K562 (cell line): ENCODE results near the gene CARM1. TPM values are rescaled to one million over a fixed set of nuclear protein-coding genes. Genes with fewer than 3 reads are reported as not detected.

Source experiments
- CXXC5 ChIP-seq: fragments of 250-450 bp; sonication (Bioruptor Pico); IDR thresholded peaks from 2 replicates; pipeline ENCODE4 v1.8.0; 2022; ENCODE audit warnings: inconsistent platforms, mild to moderate bottlenecking, moderate library complexity
- EHMT2 ChIP-seq: fragments of 450-650 bp; IDR thresholded peaks from 2 replicates; pipeline ENCODE4 v1.6.1; 2018; ENCODE audit warnings: antibody characterized with exemption
- RB1 ChIP-seq: fragments of 450-650 bp; IDR thresholded peaks from 2 replicates; pipeline ENCODE4 v1.6.1; 2017; ENCODE audit warnings: low read depth, mild to moderate bottlenecking
- SNRNP70 ChIP-seq: fragments of 200-400 bp; formaldehyde crosslinking; optimal IDR thresholded peaks from 2 replicates; pipeline ENCODE3; 2017; ENCODE audit warnings: low read depth, low read length
- XRCC4 ChIP-seq: IDR thresholded peaks from one replicate; pipeline ENCODE4 v1.6.1; 2011; ENCODE audit not compliant: insufficient read depth, insufficient read length; ENCODE audit errors: extremely low read depth
- ZNF316 ChIP-seq: fragments of 450-650 bp; IDR thresholded peaks from 2 replicates; pipeline ENCODE4 v1.6.1; 2016
- ZNF780A ChIP-seq: fragments of 250-450 bp; sonication (Bioruptor Pico); IDR thresholded peaks from 2 replicates; pipeline ENCODE4 v1.5.0; 2021; ENCODE audit warnings: mild to moderate bottlenecking
- polyA plus RNA-seq, 8 experiments: library from polyadenylated mRNA; depleted of rRNA in 4 of 8; stranded (reverse) in 5 of 8; unstranded in 3 of 8; fragments of >200 nt; fragmentation: Nextera tagmentation in 2 of 8; fragmentation: Illumina TruSeq in 1 of 8; extraction: Ambion mirVana in 2 of 8; extraction: Trizol in 1 of 8; gene quantifications; 2 replicates each; pipeline versions ENCODE4 v1.2.1 to v1.2.3, GENCODE V29; 2011 to 2014; ENCODE audit warnings: inconsistent platforms in 1 of 8, missing spikeins in 1 of 8
- total RNA-seq, 7 experiments: library from RNA; depleted of rRNA in 6 of 7; stranded (reverse); fragments of >200 nt in 6 of 7; fragmentation: Illumina TruSeq in 2 of 7; extraction: Trizol in 2 of 7; gene quantifications; 2 replicates each; pipeline versions ENCODE4 v1.2.1 to v1.2.3, GENCODE V29; 2011 to 2021; ENCODE audit warnings: low replicate concordance in 1 of 7
- TF ChIP-seq, protein P1 (sequence below): fragments of 200-800 bp; sonication (Bioruptor generic); IDR thresholded peaks from 2 replicates; pipeline ENCODE4 v1.6.1; 2017; ENCODE audit warnings: missing genetic modification characterization, missing compliant biosample characterization
- TF ChIP-seq, protein P2 (sequence below): fragments of 450-650 bp; IDR thresholded peaks from 2 replicates; pipeline ENCODE4 v1.6.1; 2016; ENCODE audit warnings: low read depth, mild to moderate bottlenecking, moderate library complexity
- TF ChIP-seq, protein P3 (sequence below): fragments of 450-650 bp; IDR thresholded peaks from 2 replicates; pipeline ENCODE4 v1.7.0; 2016; ENCODE audit warnings: borderline replicate concordance
- TF ChIP-seq, protein P4 (sequence below): fragments of 250-450 bp; sonication (Bioruptor Pico); IDR thresholded peaks from 2 replicates; pipeline ENCODE4 v1.5.0; 2020; ENCODE audit warnings: mild to moderate bottlenecking, borderline replicate concordance
- TF ChIP-seq, protein P5 (sequence below): fragments of 150-350 bp; IDR thresholded peaks from 2 replicates; pipeline ENCODE4 v1.6.1; 2014; ENCODE audit warnings: low read depth, mild to moderate bottlenecking, low read length, borderline replicate concordance
- TF ChIP-seq, protein P6 (sequence below): sonication (generic); formaldehyde crosslinking; IDR thresholded peaks from 2 replicates; pipeline ENCODE4 v1.8.1; 2022; ENCODE audit warnings: missing genetic modification reagents

Gene CARM1
- total and polyA plus RNA-seq, 9 of the 15 experiments (the other 6 are each of a cell fraction or from before 2014, with no cell fraction given): 0.36 to 86.0 (median 29.7) TPM

DNA sequence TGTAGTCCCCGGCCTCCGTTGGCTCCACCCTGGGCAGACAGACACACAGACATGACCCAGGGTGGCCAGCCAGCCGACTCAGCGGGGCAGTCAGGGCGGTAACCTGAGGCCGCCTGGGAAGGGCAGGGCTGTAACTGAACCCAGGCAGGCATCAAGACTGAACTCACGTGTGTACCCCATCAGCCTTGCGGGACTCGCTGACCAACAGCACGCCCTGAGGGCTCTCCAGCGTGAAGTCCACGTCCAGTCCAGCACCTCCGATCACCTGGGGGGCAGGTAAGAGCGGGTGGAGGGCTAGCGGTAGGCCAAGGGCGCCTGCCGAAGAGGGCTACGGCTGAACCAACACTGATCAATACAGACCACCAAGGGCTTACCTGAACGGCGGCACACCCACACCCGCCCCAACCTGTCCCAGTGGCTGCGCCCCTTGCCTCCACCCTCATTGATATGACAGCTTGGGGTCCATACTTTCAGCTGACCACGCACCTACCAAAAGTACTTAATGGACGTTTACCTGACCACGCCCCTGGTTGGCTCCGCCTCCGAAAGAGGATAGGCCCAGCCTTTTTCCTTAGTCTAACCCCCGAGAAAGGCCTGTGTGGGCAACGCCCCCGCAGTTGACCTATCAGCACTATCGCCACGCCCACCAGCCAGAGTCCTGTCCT, 36.1 kb upstream of the CARM1 start (continued):
- no peak for TF ChIP-seq EHMT2
- TF ChIP-seq RB1: no peak
- no peak for TF ChIP-seq CXXC5 (CRISPR knock-in tag)
- TF ChIP-seq, protein P1, sequence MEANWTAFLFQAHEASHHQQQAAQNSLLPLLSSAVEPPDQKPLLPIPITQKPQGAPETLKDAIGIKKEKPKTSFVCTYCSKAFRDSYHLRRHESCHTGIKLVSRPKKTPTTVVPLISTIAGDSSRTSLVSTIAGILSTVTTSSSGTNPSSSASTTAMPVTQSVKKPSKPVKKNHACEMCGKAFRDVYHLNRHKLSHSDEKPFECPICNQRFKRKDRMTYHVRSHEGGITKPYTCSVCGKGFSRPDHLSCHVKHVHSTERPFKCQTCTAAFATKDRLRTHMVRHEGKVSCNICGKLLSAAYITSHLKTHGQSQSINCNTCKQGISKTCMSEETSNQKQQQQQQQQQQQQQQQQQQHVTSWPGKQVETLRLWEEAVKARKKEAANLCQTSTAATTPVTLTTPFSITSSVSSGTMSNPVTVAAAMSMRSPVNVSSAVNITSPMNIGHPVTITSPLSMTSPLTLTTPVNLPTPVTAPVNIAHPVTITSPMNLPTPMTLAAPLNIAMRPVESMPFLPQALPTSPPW (CRISPR knock-in tag): no peak
- TF ChIP-seq, protein P2, sequence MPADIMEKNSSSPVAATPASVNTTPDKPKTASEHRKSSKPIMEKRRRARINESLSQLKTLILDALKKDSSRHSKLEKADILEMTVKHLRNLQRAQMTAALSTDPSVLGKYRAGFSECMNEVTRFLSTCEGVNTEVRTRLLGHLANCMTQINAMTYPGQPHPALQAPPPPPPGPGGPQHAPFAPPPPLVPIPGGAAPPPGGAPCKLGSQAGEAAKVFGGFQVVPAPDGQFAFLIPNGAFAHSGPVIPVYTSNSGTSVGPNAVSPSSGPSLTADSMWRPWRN: no peak
- TF ChIP-seq, protein P3, sequence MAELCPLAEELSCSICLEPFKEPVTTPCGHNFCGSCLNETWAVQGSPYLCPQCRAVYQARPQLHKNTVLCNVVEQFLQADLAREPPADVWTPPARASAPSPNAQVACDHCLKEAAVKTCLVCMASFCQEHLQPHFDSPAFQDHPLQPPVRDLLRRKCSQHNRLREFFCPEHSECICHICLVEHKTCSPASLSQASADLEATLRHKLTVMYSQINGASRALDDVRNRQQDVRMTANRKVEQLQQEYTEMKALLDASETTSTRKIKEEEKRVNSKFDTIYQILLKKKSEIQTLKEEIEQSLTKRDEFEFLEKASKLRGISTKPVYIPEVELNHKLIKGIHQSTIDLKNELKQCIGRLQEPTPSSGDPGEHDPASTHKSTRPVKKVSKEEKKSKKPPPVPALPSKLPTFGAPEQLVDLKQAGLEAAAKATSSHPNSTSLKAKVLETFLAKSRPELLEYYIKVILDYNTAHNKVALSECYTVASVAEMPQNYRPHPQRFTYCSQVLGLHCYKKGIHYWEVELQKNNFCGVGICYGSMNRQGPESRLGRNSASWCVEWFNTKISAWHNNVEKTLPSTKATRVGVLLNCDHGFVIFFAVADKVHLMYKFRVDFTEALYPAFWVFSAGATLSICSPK: no peak
- TF ChIP-seq ZNF780A (CRISPR knock-in tag): peak; percentile 31; the same call in 1 of the 2 replicates
- TF ChIP-seq, protein P4, sequence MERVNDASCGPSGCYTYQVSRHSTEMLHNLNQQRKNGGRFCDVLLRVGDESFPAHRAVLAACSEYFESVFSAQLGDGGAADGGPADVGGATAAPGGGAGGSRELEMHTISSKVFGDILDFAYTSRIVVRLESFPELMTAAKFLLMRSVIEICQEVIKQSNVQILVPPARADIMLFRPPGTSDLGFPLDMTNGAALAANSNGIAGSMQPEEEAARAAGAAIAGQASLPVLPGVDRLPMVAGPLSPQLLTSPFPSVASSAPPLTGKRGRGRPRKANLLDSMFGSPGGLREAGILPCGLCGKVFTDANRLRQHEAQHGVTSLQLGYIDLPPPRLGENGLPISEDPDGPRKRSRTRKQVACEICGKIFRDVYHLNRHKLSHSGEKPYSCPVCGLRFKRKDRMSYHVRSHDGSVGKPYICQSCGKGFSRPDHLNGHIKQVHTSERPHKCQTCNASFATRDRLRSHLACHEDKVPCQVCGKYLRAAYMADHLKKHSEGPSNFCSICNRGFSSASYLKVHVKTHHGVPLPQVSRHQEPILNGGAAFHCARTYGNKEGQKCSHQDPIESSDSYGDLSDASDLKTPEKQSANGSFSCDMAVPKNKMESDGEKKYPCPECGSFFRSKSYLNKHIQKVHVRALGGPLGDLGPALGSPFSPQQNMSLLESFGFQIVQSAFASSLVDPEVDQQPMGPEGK (CRISPR knock-in tag): 0 out of 2 replicates have a peak, but pooled peaks have one; percentile 29
- TF ChIP-seq SNRNP70: peak; percentile 68
- TF ChIP-seq, protein P5, sequence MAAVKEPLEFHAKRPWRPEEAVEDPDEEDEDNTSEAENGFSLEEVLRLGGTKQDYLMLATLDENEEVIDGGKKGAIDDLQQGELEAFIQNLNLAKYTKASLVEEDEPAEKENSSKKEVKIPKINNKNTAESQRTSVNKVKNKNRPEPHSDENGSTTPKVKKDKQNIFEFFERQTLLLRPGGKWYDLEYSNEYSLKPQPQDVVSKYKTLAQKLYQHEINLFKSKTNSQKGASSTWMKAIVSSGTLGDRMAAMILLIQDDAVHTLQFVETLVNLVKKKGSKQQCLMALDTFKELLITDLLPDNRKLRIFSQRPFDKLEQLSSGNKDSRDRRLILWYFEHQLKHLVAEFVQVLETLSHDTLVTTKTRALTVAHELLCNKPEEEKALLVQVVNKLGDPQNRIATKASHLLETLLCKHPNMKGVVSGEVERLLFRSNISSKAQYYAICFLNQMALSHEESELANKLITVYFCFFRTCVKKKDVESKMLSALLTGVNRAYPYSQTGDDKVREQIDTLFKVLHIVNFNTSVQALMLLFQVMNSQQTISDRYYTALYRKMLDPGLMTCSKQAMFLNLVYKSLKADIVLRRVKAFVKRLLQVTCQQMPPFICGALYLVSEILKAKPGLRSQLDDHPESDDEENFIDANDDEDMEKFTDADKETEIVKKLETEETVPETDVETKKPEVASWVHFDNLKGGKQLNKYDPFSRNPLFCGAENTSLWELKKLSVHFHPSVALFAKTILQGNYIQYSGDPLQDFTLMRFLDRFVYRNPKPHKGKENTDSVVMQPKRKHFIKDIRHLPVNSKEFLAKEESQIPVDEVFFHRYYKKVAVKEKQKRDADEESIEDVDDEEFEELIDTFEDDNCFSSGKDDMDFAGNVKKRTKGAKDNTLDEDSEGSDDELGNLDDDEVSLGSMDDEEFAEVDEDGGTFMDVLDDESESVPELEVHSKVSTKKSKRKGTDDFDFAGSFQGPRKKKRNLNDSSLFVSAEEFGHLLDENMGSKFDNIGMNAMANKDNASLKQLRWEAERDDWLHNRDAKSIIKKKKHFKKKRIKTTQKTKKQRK: no peak
- TF ChIP-seq, protein P6, sequence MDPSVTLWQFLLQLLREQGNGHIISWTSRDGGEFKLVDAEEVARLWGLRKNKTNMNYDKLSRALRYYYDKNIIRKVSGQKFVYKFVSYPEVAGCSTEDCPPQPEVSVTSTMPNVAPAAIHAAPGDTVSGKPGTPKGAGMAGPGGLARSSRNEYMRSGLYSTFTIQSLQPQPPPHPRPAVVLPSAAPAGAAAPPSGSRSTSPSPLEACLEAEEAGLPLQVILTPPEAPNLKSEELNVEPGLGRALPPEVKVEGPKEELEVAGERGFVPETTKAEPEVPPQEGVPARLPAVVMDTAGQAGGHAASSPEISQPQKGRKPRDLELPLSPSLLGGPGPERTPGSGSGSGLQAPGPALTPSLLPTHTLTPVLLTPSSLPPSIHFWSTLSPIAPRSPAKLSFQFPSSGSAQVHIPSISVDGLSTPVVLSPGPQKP (CRISPR knock-in tag): no peak
- TF ChIP-seq XRCC4: no peak
- peak; percentile 86 for TF ChIP-seq ZNF316
